Vagina (tissue), 2 donors: Measurements from ENCODE around the gene CCDC69. TPM values are rescaled to one million over a fixed set of nuclear protein-coding genes. Genes with fewer than 3 reads are reported as not detected.

Experiments used
- DNase-seq, 2 donors: peaks; one replicate each; pipeline ENCODE4 v3.0.0-alpha.2; 2017; ENCODE audit errors: extremely low spot score in 2 of 2
- H3K27ac ChIP-seq: fragments of 200-600 bp; sonication (generic); one replicate; pipeline ENCODE4 v1.5.1; 2019
- H3K27me3 ChIP-seq: fragments of 200-600 bp; sonication (generic); one replicate; pipeline ENCODE4 v1.5.1; 2019
- H3K36me3 ChIP-seq, 2 donors: fragments of 200-600 bp; sonication (generic); one replicate each; pipeline ENCODE4 v1.5.1; 2017 to 2019
- H3K4me1 ChIP-seq: fragments of 200-600 bp; sonication (generic); one replicate; pipeline ENCODE4 v1.5.1; 2019
- H3K4me3 ChIP-seq, 2 donors: fragments of 200-600 bp; sonication (generic); 1 replicate in 1 of 2; 2 replicates in 1 of 2; pipeline ENCODE4 v1.5.1; 2016 to 2019
- H3K9me3 ChIP-seq: fragments of 200-600 bp; sonication (generic); one replicate; pipeline ENCODE4 v1.5.1; 2019
- POLR2A ChIP-seq, 2 donors: fragments of 450-650 bp; IDR thresholded peaks; one replicate each; pipeline ENCODE4 v1.6.1; 2017; ENCODE audit warnings: antibody characterized with exemption in 2 of 2, mild to moderate bottlenecking in 2 of 2, moderate library complexity in 2 of 2
- POLR2AphosphoS5 ChIP-seq, 2 donors: sonication (generic); formaldehyde crosslinking; IDR thresholded peaks; one replicate each; pipeline ENCODE4 v1.9.0; 2017; ENCODE audit warnings: antibody characterized with exemption in 2 of 2, mild to moderate bottlenecking in 2 of 2, low read depth in 1 of 2; ENCODE audit not compliant: insufficient read depth in 1 of 2
- intact Hi-C: fragments of 100-400 bp; cut with DNase I; formaldehyde crosslinking; loops from one replicate; pipeline ENCODE4 v1.15.1; 2023
- total RNA-seq: library from RNA; depleted of rRNA; stranded (reverse); fragments of >200 nt; gene quantifications from one replicate; pipeline ENCODE4 v1.2.3, GENCODE V29; 2016
- TF ChIP-seq, protein P1 (sequence below), 3 experiments: fragments of 450-650 bp in 2 of 3; fragments of 200-600 bp in 1 of 3; sonication (generic) in 1 of 3; IDR thresholded peaks; one replicate each; pipeline ENCODE4 v1.5.1; 2017 to 2019; ENCODE audit warnings: antibody characterized with exemption in 3 of 3, mild to moderate bottlenecking in 2 of 3, moderate library complexity in 2 of 3

Gene CCDC69
- total RNA-seq, 1 donor from 2014 or later = 84.5 TPM

- Histone ChIP-seq H3K36me3 (no peaks in the 10 kb centered on the region), H3K27me3 (no peaks in the 10 kb centered on the region), H3K27ac (no peak overlapping the region)
Observed at GRCh38 chr5:151219138-151219537, 4.8 kb downstream of the CCDC69 start.

GRCh38 chr5:151218177-151218576 is 5.7 kb downstream of the CCDC69 start:
- intact Hi-C loops = no loop called here
- Histone ChIP-seq H3K4me3 (no peak overlapping the region), H3K4me1 (peaks cover 72% of the 10 kb centered on the region), H3K9me3 (no peaks in the 10 kb centered on the region), H3K27ac (no peak overlapping the region), H3K27me3 (no peaks in the 10 kb centered on the region), H3K36me3 (no peaks in the 10 kb centered on the region)
- DNase-seq = no peak
- no peak for TF ChIP-seq POLR2AphosphoS5 (IDR thresholded peaks at IDR 0.05; ENCODE audit: insufficient read depth in 1 of 2, low read depth in 1 of 2)
- TF ChIP-seq, protein P1, sequence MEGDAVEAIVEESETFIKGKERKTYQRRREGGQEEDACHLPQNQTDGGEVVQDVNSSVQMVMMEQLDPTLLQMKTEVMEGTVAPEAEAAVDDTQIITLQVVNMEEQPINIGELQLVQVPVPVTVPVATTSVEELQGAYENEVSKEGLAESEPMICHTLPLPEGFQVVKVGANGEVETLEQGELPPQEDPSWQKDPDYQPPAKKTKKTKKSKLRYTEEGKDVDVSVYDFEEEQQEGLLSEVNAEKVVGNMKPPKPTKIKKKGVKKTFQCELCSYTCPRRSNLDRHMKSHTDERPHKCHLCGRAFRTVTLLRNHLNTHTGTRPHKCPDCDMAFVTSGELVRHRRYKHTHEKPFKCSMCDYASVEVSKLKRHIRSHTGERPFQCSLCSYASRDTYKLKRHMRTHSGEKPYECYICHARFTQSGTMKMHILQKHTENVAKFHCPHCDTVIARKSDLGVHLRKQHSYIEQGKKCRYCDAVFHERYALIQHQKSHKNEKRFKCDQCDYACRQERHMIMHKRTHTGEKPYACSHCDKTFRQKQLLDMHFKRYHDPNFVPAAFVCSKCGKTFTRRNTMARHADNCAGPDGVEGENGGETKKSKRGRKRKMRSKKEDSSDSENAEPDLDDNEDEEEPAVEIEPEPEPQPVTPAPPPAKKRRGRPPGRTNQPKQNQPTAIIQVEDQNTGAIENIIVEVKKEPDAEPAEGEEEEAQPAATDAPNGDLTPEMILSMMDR (IDR thresholded peaks at IDR 0.05) = no peak
- no peak for TF ChIP-seq POLR2A (IDR thresholded peaks at IDR 0.05)

More at GRCh38 chr5:151219138-151219537, 4.8 kb downstream of the CCDC69 start:
- TF ChIP-seq, protein P1 (IDR thresholded peaks at IDR 0.05) = no peak
- no peak for TF ChIP-seq POLR2A (IDR thresholded peaks at IDR 0.05)
- TF ChIP-seq POLR2AphosphoS5 (IDR thresholded peaks at IDR 0.05; ENCODE audit: insufficient read depth in 1 of 2, low read depth in 1 of 2) = no peak
- Histone ChIP-seq H3K9me3 (no peaks in the 10 kb centered on the region), H3K4me3 (no peak overlapping the region), H3K4me1 (peaks cover 70% of the 10 kb centered on the region)
- intact Hi-C loops = no loop called here
- DNase-seq = no peak

- Histone ChIP-seq H3K9me3 (no peaks in the 10 kb centered on the region), H3K4me3 (no peak overlapping the region), H3K27me3 (no peaks in the 10 kb centered on the region), H3K36me3 (no peaks in the 10 kb centered on the region), H3K4me1 (peaks cover 60% of the 10 kb centered on the region), H3K27ac (no peak overlapping the region)
- intact Hi-C loops = no loop called here
- no peak for DNase-seq
- no peak for TF ChIP-seq POLR2A (IDR thresholded peaks at IDR 0.05)
- TF ChIP-seq, protein P1 (IDR thresholded peaks at IDR 0.05) = no peak
- TF ChIP-seq POLR2AphosphoS5 (IDR thresholded peaks at IDR 0.05; ENCODE audit: insufficient read depth in 1 of 2, low read depth in 1 of 2) = no peak
Observed at GRCh38 chr5:151216781-151217180, 7.1 kb downstream of the CCDC69 start.

- Histone ChIP-seq H3K4me3 (no peak overlapping the region), H3K9me3 (no peaks in the 10 kb centered on the region), H3K36me3 (no peaks in the 10 kb centered on the region), H3K4me1 (peaks cover 57% of the 10 kb centered on the region), H3K27me3 (no peaks in the 10 kb centered on the region), H3K27ac (peak overlapping the region; percentile 72)
- TF ChIP-seq, protein P1 (IDR thresholded peaks at IDR 0.05) = no peak
- no peak for TF ChIP-seq POLR2AphosphoS5 (IDR thresholded peaks at IDR 0.05; ENCODE audit: insufficient read depth in 1 of 2, low read depth in 1 of 2)
- TF ChIP-seq POLR2A (IDR thresholded peaks at IDR 0.05) = no peak
- intact Hi-C loops = no loop called here
- no peak for DNase-seq
Observed at GRCh38 chr5:151215546-151215880, 8.4 kb downstream of the CCDC69 start.

DNA sequence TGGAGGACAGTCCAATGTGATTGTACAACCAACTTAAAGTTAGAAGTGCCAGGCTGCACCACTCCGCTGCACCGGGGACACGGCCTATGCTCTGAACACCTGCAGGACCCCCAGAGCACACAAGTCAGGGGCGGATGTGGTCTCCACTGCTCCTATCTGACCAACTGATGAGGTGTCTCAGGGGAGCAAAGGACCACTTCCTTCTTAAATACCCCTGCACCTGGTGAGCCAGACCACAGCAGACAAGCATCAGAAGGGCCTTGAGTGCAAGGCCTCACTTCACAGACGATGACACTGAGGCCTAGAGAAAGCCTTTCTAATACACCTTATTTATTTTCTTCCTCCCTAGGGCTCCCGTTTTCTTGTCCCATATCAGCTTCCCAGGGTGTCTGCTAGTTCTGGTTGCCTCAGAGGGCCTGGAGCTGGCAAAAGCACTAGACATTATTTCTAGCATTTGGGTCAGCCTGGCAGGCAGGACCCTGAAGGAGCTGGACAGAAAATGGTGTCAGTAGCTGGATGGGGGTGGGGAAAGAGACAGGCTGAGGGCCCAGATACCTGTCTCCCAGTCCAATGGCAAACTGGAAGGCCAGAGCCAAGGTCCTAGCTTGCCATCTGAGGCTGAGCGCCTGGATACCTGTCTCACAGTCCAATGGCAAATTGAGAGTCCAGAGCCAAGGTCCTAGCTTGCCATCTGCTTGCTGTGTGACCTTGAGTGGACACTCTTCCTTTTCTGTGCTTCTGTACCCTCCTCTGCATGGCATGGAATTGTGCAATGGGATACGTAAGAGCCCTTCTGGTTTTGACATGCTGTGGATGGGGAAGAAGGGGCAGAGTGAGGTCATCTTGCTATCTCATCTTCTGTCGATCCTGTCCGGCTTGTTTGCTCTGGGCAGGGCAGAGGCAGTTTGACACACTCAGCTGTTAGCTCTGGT is 9.0 kb downstream of the CCDC69 start:
- H3K9me3 ChIP-seq = no peaks in the 10 kb centered on the region
- TF ChIP-seq, protein P1 (IDR thresholded peaks at IDR 0.05) = no peak
- no peak for TF ChIP-seq POLR2AphosphoS5 (IDR thresholded peaks at IDR 0.05; ENCODE audit: insufficient read depth in 1 of 2, low read depth in 1 of 2)
- no peak for TF ChIP-seq POLR2A (IDR thresholded peaks at IDR 0.05)
- H3K4me1 ChIP-seq = peaks cover 52% of the 10 kb centered on the region
- peak overlapping the region; percentile 72 for H3K27ac ChIP-seq
- no peak overlapping the region for H3K4me3 ChIP-seq
- no peaks in the 10 kb centered on the region for H3K27me3 ChIP-seq
- no peaks in the 10 kb centered on the region for H3K36me3 ChIP-seq
- intact Hi-C loops = no loop called here
- DNase-seq = peak in 1 of 2 donors; percentile 71
